ENCODE results near the gene FCER2. TPM values are rescaled to one million over a fixed set of nuclear protein-coding genes. Genes with fewer than 3 reads are reported as not detected.

Gene FCER2
- total and polyA plus RNA-seq, 3 experiments from 2014 or later: 0.96 to 1.6 TPM; not detected in 1

DNA sequence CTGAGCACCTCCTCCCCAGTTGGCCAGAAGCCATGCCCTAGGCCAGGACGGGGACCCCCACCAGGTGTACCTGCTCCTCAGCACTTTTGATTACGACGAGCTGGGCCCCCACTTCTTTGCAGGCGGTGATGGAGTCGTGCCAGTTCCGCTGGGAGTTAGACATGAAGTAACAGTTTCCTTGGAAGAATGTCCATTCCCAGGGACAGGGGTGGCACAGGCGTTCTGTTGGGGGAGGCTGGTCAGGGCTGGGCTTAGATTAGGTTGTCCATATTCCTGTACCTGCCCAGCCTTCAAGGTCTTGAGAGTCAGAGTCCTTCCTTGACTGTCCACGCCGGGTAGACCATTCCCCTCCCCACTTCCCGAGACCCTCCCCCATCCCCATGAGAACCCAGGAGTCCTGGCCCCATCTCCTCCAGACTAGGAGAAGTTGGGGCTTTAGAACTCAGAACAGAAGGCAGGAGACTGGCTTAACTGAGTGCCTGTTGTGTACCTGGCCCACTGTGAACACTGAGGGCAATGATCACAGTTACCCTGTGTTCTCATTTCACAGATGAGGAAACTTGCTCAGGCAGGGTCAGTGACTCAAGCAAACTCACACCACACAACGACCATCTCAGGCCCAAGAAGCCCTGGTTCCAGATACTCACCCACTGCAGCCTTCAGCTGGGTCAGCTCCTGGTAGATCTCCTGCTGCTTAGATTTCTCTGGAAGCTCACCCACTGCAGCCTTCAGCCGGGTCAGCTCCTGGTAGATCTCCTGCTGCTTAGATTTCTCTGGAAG is 43.1 kb upstream of the FCER2 start:
- no peak overlapping the region for H3K4me3 Mint-ChIP-seq
- H3K27me3 Mint-ChIP-seq: peaks cover 14 to 34% of the 10 kb centered on the region in 2 donors
- Histone ChIP-seq H3K27me3 (ENCODE audit: insufficient read depth, low read length, poor library complexity, severe bottlenecking) (peaks cover 3% of the 10 kb centered on the region), H3K4me3 (ENCODE audit: low read length) (no peak overlapping the region), H3K27ac (ENCODE audit: low read depth, low read length) (no peak overlapping the region), H3K9me3 (ENCODE audit: low read length) (no peaks in the 10 kb centered on the region), H3K4me1 (ENCODE audit: insufficient read depth, low read length) (no peaks in the 10 kb centered on the region), H3K36me3 (ENCODE audit: insufficient read depth, low read length) (no peaks in the 10 kb centered on the region)
- POLR2A ChIA-PET: interaction anchor here (0.7 kb wide), 1 partner anchor 25 kb away, joined by 3 read pairs; no protein-coding TSS in a partner anchor
- CTCF ChIA-PET: interaction anchor here (1.5 kb wide), 1 partner anchor 64 kb away, joined by 3 read pairs; the partner anchor contains the start of gene TRAPPC5
- H3K27ac Mint-ChIP-seq: peak overlapping the region in 1 of 8 donors; percentile 34
- DNase-seq: no peak
- peaks cover 0 to 3% (median 0%) of the 10 kb centered on the region in 5 donors for H3K9me3 Mint-ChIP-seq
- peaks cover 0 to under 1% (median 0%) of the 10 kb centered on the region in 3 donors for H3K4me1 Mint-ChIP-seq
- peaks cover 0 to 4% (median 0%) of the 10 kb centered on the region in 3 donors for H3K36me3 Mint-ChIP-seq

DNA sequence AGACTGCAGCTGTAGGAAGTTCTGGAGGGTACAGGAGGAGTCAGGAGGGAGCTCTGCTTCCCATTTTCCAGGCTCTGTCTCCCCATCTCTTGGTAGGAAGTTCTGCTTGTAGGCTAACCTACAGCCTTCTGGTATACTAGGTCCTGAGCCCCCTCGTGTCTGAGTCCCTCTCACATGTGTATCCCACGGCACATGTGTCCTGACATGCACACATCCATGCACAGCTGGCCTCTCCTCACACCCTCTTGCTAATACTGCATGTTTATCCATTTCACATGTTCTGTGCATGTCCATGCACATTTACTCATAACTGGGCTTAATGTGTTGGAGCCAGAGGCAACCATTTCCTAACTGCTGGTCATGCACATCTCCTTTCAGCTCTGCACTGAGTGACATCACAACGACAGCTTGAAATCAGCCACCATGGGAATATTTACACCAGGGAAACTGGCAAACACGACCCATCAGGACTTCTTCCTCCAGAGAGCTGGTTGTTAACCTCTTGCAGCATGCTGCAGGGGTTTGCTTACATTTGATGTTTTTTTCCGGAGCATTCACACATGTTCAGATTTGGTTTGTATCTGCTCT is 42.4 kb upstream of the FCER2 start:
- H3K27me3 Mint-ChIP-seq: peaks cover 14 to 34% of the 10 kb centered on the region in 2 donors
- DNase-seq: no peak
- Histone ChIP-seq H3K9me3 (ENCODE audit: low read length) (no peaks in the 10 kb centered on the region), H3K27me3 (ENCODE audit: insufficient read depth, low read length, poor library complexity, severe bottlenecking) (peaks cover 3% of the 10 kb centered on the region), H3K4me3 (ENCODE audit: low read length) (no peak overlapping the region), H3K27ac (ENCODE audit: low read depth, low read length) (no peak overlapping the region), H3K36me3 (ENCODE audit: insufficient read depth, low read length) (no peaks in the 10 kb centered on the region), H3K4me1 (ENCODE audit: insufficient read depth, low read length) (no peaks in the 10 kb centered on the region)
- peaks cover 0 to 3% (median 0%) of the 10 kb centered on the region in 5 donors for H3K9me3 Mint-ChIP-seq
- ChIA-PET POLR2A (no interaction called here), CTCF (interaction anchor here (1.5 kb wide), 1 partner anchor 64 kb away, joined by 3 read pairs; the partner anchor contains the start of gene TRAPPC5)
- H3K4me3 Mint-ChIP-seq: no peak overlapping the region
- H3K36me3 Mint-ChIP-seq: peaks cover 0 to 4% (median 0%) of the 10 kb centered on the region in 3 donors
- no peaks in the 10 kb centered on the region for H3K4me1 Mint-ChIP-seq
- H3K27ac Mint-ChIP-seq: no peak overlapping the region

DNA sequence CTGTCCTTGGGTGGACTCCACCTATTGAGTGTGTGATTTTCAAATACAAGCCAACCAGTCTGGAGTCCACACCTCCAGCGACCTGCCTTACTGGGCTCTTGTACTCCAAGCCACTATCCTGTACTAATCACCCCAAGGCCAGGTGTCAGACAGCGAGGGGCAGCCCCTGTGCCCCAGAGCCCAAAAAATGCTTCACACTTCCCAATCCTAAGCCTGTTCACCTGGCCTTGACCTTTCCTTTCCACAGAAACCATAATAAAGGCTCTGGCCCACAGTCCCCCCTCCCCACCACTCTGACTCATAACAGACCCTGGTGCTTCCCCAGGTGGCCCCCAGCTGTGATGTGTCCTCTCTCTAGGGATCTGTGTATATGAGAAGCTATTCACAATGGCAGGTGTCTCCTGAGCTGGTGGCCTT is 41.5 kb upstream of the FCER2 start:
- Mint-ChIP-seq H3K4me3 (no peak overlapping the region), H3K27me3 (peaks cover 11 to 38% of the 10 kb centered on the region in 2 donors), H3K9me3 (peaks cover 0 to 3% (median 0%) of the 10 kb centered on the region in 5 donors), H3K4me1 (no peaks in the 10 kb centered on the region), H3K27ac (peak overlapping the region in 1 of 8 donors; percentile 5), H3K36me3 (peaks cover 0 to 4% (median 0%) of the 10 kb centered on the region in 3 donors)
- ChIA-PET POLR2A (no interaction called here), CTCF (no interaction called here)
- Histone ChIP-seq H3K27me3 (ENCODE audit: insufficient read depth, low read length, poor library complexity, severe bottlenecking) (peaks cover 3% of the 10 kb centered on the region), H3K4me3 (ENCODE audit: low read length) (no peak overlapping the region), H3K27ac (ENCODE audit: low read depth, low read length) (no peak overlapping the region), H3K9me3 (ENCODE audit: low read length) (no peaks in the 10 kb centered on the region), H3K4me1 (ENCODE audit: insufficient read depth, low read length) (no peaks in the 10 kb centered on the region), H3K36me3 (ENCODE audit: insufficient read depth, low read length) (no peaks in the 10 kb centered on the region)
- DNase-seq: no peak

DNA sequence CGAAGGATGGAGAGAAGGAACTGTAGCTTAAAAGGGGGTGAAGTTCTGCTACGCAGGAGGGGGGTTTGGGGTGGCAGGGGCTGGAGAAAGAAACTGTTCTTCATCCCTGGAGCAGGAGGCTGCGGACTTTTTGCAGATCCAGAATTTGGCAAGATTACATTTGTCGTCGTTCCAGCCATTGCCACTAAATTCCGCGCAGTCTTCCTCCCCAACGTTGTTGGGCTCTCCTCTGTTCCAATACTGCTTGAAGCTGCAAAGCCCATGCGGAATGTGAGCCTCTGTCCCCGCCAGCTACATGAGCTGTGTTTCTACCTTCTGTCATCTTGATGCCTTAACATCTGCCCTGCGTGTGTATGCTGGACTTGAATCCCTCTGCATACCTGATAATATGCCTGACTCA is 41.1 kb upstream of the FCER2 start:
- DNase-seq: no peak
- no peaks in the 10 kb centered on the region for H3K4me1 ChIP-seq (ENCODE audit: insufficient read depth, low read length)
- H3K4me3 ChIP-seq (ENCODE audit: low read length): no peak overlapping the region
- no peak overlapping the region for H3K27ac ChIP-seq (ENCODE audit: low read depth, low read length)
- Mint-ChIP-seq H3K27ac (no peak overlapping the region), H3K4me1 (no peaks in the 10 kb centered on the region), H3K27me3 (peaks cover 12 to 35% of the 10 kb centered on the region in 2 donors), H3K36me3 (peaks cover 0 to 2% (median 0%) of the 10 kb centered on the region in 3 donors), H3K9me3 (peaks cover 0 to 1% (median 0%) of the 10 kb centered on the region in 5 donors), H3K4me3 (no peak overlapping the region)
- ChIA-PET CTCF (no interaction called here), POLR2A (no interaction called here)
- H3K9me3 ChIP-seq (ENCODE audit: low read length): no peaks in the 10 kb centered on the region
- peaks cover 1% of the 10 kb centered on the region for H3K27me3 ChIP-seq (ENCODE audit: insufficient read depth, low read length, poor library complexity, severe bottlenecking)
- H3K36me3 ChIP-seq (ENCODE audit: insufficient read depth, low read length): no peaks in the 10 kb centered on the region

DNA sequence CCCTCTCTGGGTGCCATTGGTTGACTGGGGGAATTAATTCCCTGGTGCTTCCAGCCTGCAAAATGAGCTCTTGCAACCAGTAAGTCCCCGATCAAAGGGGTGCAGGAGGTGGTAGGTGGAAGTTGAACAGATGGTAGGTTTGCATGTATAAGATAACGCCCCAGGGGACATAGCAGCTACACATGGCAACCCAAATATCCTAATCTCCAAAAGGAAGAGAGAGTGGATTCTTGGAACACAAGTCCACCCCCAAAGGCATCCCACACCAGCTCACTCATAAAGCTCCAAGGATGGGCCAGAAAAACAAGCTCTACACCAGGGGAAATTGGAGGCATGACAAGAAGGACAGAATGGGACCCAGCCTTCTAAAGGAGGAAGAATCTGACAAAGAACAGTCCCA is 40.6 kb upstream of the FCER2 start:
- POLR2A ChIA-PET: no interaction called here
- no peak overlapping the region for H3K4me3 Mint-ChIP-seq
- peak overlapping the region in 1 of 8 donors; percentile 19 for H3K27ac Mint-ChIP-seq
- Histone ChIP-seq H3K27me3 (ENCODE audit: insufficient read depth, low read length, poor library complexity, severe bottlenecking) (no peaks in the 10 kb centered on the region), H3K9me3 (ENCODE audit: low read length) (no peaks in the 10 kb centered on the region), H3K27ac (ENCODE audit: low read depth, low read length) (no peak overlapping the region), H3K4me1 (ENCODE audit: insufficient read depth, low read length) (no peaks in the 10 kb centered on the region), H3K4me3 (ENCODE audit: low read length) (no peak overlapping the region), H3K36me3 (ENCODE audit: insufficient read depth, low read length) (no peaks in the 10 kb centered on the region)
- no peaks in the 10 kb centered on the region for H3K36me3 Mint-ChIP-seq
- H3K9me3 Mint-ChIP-seq: no peaks in the 10 kb centered on the region
- H3K4me1 Mint-ChIP-seq: no peaks in the 10 kb centered on the region
- CTCF ChIA-PET: no interaction called here
- H3K27me3 Mint-ChIP-seq: peaks cover 13 to 33% of the 10 kb centered on the region in 2 donors
- no peak for DNase-seq

DNA sequence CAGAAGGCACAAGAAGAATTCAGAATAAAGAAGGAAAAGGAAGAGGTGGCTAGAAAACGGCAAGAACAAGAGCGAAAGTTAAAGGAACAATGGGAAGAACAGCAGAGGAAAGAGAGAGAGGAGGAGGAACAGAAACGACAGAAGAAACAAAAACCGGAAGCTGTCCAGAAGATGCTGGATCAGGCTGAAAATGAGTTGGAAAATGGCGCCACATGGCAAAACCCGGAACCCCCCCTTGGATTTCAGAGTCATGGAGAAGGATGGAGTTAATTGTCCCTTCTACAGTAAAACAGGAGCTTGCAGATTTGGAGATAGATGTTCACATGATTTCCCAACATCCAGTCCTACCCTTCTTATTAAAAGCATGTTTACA is 38.7 kb upstream of the FCER2 start:
- Histone ChIP-seq H3K4me1 (ENCODE audit: insufficient read depth, low read length) (no peaks in the 10 kb centered on the region), H3K27me3 (ENCODE audit: insufficient read depth, low read length, poor library complexity, severe bottlenecking) (no peaks in the 10 kb centered on the region), H3K27ac (ENCODE audit: low read depth, low read length) (no peak overlapping the region), H3K9me3 (ENCODE audit: low read length) (no peaks in the 10 kb centered on the region), H3K36me3 (ENCODE audit: insufficient read depth, low read length) (no peaks in the 10 kb centered on the region), H3K4me3 (ENCODE audit: low read length) (no peak overlapping the region)
- H3K27me3 Mint-ChIP-seq: peaks cover 16 to 26% of the 10 kb centered on the region in 2 donors
- H3K9me3 Mint-ChIP-seq: no peaks in the 10 kb centered on the region
- CTCF ChIA-PET: interaction anchor here (0.9 kb wide), 1 partner anchor 60 kb away, joined by 3 read pairs; the partner anchor contains the start of gene TRAPPC5
- no peak overlapping the region for H3K4me3 Mint-ChIP-seq
- POLR2A ChIA-PET: interaction anchor here (0.6 kb wide), 1 partner anchor 19 kb away, joined by 6 read pairs; no protein-coding TSS in a partner anchor
- no peaks in the 10 kb centered on the region for H3K36me3 Mint-ChIP-seq
- peak overlapping the region in 1 of 8 donors; percentile 68 for H3K27ac Mint-ChIP-seq
- no peak for DNase-seq
- H3K4me1 Mint-ChIP-seq: no peaks in the 10 kb centered on the region

DNA sequence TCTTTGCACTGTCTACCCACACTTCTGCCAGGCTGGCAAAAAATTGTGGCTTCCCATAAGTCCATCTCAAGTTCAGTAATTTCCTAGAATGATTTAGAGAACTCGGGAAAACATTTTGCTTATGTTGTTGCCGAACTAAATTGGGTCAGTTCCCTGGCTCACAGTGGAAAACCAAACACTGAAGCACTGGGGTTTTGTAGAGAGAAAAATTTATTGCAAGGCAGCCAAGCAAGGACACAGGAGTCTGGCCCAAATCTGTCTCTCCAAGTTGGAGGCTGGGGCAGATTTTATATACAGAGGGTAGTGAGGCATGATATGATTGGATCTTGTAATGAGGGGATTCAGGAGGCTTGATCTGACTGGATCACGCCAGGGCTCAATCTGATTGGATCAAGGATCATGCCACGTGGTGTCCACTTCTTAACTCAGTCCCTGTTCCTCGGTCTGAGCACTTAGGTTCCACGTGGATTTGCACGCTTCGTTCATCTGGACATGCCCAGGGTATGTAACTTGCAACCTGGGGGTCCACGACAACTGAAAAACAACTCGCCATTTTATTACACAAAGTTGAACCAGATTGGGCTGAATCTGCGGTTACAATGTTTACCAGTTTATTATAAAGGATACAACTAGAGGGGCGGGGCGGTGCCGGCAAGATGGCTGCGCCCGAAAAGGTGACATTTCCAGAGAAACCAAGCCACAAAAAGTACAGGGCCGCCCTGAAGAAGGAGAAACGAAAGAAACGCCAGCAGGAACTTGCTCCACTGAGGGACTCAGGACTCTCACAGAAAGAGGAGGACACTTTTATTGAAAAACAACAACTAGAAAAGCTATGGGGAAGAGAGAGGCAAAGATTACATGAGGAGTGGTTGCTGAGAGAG is 38.1 kb upstream of the FCER2 start:
- CTCF ChIA-PET: interaction anchor here (1.6 kb wide), 1 partner anchor 59 kb away, joined by 4 read pairs; the partner anchor contains the start of gene TRAPPC5
- no peaks in the 10 kb centered on the region for H3K9me3 Mint-ChIP-seq
- H3K27me3 ChIP-seq (ENCODE audit: insufficient read depth, low read length, poor library complexity, severe bottlenecking): no peaks in the 10 kb centered on the region
- H3K27ac ChIP-seq (ENCODE audit: low read depth, low read length): no peak overlapping the region
- no peak overlapping the region for H3K4me3 Mint-ChIP-seq
- peaks cover 17 to 26% of the 10 kb centered on the region in 2 donors for H3K27me3 Mint-ChIP-seq
- H3K36me3 ChIP-seq (ENCODE audit: insufficient read depth, low read length): no peaks in the 10 kb centered on the region
- H3K9me3 ChIP-seq (ENCODE audit: low read length): no peaks in the 10 kb centered on the region
- no peak overlapping the region for H3K4me3 ChIP-seq (ENCODE audit: low read length)
- H3K4me1 Mint-ChIP-seq: no peaks in the 10 kb centered on the region
- H3K27ac Mint-ChIP-seq: no peak overlapping the region
- no peaks in the 10 kb centered on the region for H3K36me3 Mint-ChIP-seq
- H3K4me1 ChIP-seq (ENCODE audit: insufficient read depth, low read length): no peaks in the 10 kb centered on the region
- no peak for DNase-seq
- POLR2A ChIA-PET: interaction anchor here (0.6 kb wide), 2 partner anchors 19 to 271 kb away, joined by 6 read pairs; no protein-coding TSS in a partner anchor

Data from CD8-positive, alpha-beta memory T cell (primary cell).